ENCODE measurements around the gene OR8K5. TPM values are rescaled to one million over a fixed set of nuclear protein-coding genes. Genes with fewer than 3 reads are reported as not detected.
"Not testable (repeated sequence)": the region's sequence is repeated elsewhere in the genome, so short reads cannot be mapped to it uniquely, and the experiment has no call there.

The OR8K5 gene
- not detected for polyA plus RNA-seq (ENCODE audit: insufficient read length in 3 of 3)
- long read RNA-seq, donor 1, result 0 reads
- long read RNA-seq, donor 2, result 0 reads
- long read RNA-seq, donor 3, result 0 reads
- long read RNA-seq, donor 4, result 0 reads
- long read RNA-seq, donor 5, result 0 reads
- long read RNA-seq, donor 6, result 0 reads
- long read RNA-seq, donor 7, result 0 reads
- long read RNA-seq, donor 8, result 0 reads
- long read RNA-seq, donor 9, result 0 reads
- long read RNA-seq, donor 10, result 0 reads
- long read RNA-seq, donor 11, result 0 reads
- long read RNA-seq, donor 12, result 0 reads
- long read RNA-seq, donor 13, result 0 reads
- long read RNA-seq, donor 14, result 0 reads
- long read RNA-seq, donor 15, result 0 reads
- long read RNA-seq, donor 16, result 0 reads

- DNase-seq, result no peak
These were observed at the start of gene OR8K5 for GRCh38 chr11:56160217-56160616. TSS of gene OR8K5 (minus strand) at chr11:56160317. CDS start at chr11:56160317, 0 bp downstream.

GRCh38 chr11:56207790-56208189 lies 47.7 kb upstream of the OR8K5 start:
- DNase-seq, result no peak

- no peak for DNase-seq
These were observed 37.2 kb upstream of the OR8K5 start for GRCh38 chr11:56197367-56197766.

GRCh38 chr11:56196705-56197104 lies 36.6 kb upstream of the OR8K5 start:
- DNase-seq, result no peak

GRCh38 chr11:56188602-56189001 lies 28.5 kb upstream of the OR8K5 start:
- DNase-seq, result no peak

- DNase-seq, result no peak
These were observed 23.3 kb upstream of the OR8K5 start for GRCh38 chr11:56183459-56183858.

GRCh38 chr11:56176318-56176717 lies 16.2 kb upstream of the OR8K5 start, which contains the start of gene OR5J2:
TSS of gene OR5J2 (plus strand) at chr11:56176618. CDS start at chr11:56176618, 0 bp downstream.
- no peak for DNase-seq

GRCh38 chr11:56172256-56172830 lies 12.2 kb upstream of the OR8K5 start:
- DNase-seq, result no peak

- no peak for DNase-seq
These were observed 3.7 kb upstream of the OR8K5 start for GRCh38 chr11:56163804-56164203.

- no peak for DNase-seq
These were observed 7.8 kb downstream of the OR8K5 start for GRCh38 chr11:56152333-56152732.

GRCh38 chr11:56151376-56151775 lies 8.7 kb downstream of the OR8K5 start:
- no peak for DNase-seq

GRCh38 chr11:56143681-56144080 lies 16.4 kb downstream of the OR8K5 start:
- DNase-seq, result not testable (repeated sequence)

GRCh38 chr11:56140151-56140661 lies 19.9 kb downstream of the OR8K5 start, which contains the start of gene OR8J3:
TSS of gene OR8J3 (minus strand) at chr11:56140201. CDS start at chr11:56137718, 2,483 bp downstream.
- no peak for DNase-seq

GRCh38 chr11:56122073-56122472 lies 38.0 kb downstream of the OR8K5 start, which contains the start of gene OR8H3:
TSS of gene OR8H3 (plus strand) at chr11:56122373. CDS start at chr11:56122373, 0 bp downstream.
- DNase-seq, result no peak

Other genes with a start within 250 kb of the OR8K5 start
- gene OR5W2, start 245.7 kb downstream of the OR8K5 start, polyA plus RNA-seq (ENCODE audit: insufficient read length in 3 of 3), result not detected
- gene OR5I1, start 223.9 kb downstream of the OR8K5 start, polyA plus RNA-seq (ENCODE audit: insufficient read length in 3 of 3), result not detected
- not detected for gene OR10AG1, start 190.4 kb downstream of the OR8K5 start, polyA plus RNA-seq (ENCODE audit: insufficient read length in 3 of 3)
- gene OR5F1, start 165.7 kb downstream of the OR8K5 start, polyA plus RNA-seq (ENCODE audit: insufficient read length in 3 of 3), result not detected
- under 1 TPM in 2 of 3 donors, not detected in 1; 0.06 to 0.09 TPM for gene OR5AS1, start 132.7 kb downstream of the OR8K5 start, polyA plus RNA-seq (ENCODE audit: insufficient read length in 3 of 3)
- not detected for gene OR8I2, start 67.0 kb downstream of the OR8K5 start, polyA plus RNA-seq (ENCODE audit: insufficient read length in 3 of 3)
- gene OR8H2, start 56.6 kb downstream of the OR8K5 start, polyA plus RNA-seq (ENCODE audit: insufficient read length in 3 of 3), result under 1 TPM in 1 of 3 donors, not detected in 2; 0.05 TPM
- not detected for gene OR8H3, start 37.9 kb downstream of the OR8K5 start, polyA plus RNA-seq (ENCODE audit: insufficient read length in 3 of 3)
- not detected for gene OR8J3, start 20.1 kb downstream of the OR8K5 start, polyA plus RNA-seq (ENCODE audit: insufficient read length in 3 of 3)
- not detected for gene OR5J2, start 16.3 kb upstream of the OR8K5 start, polyA plus RNA-seq (ENCODE audit: insufficient read length in 3 of 3)
- not detected for gene OR5T2, start 73.9 kb upstream of the OR8K5 start, polyA plus RNA-seq (ENCODE audit: insufficient read length in 3 of 3)
- gene OR5T3, start 91.9 kb upstream of the OR8K5 start, polyA plus RNA-seq (ENCODE audit: insufficient read length in 3 of 3), result not detected
- not detected for gene OR5T1, start 113.8 kb upstream of the OR8K5 start, polyA plus RNA-seq (ENCODE audit: insufficient read length in 3 of 3)
- gene OR8H1, start 131.9 kb upstream of the OR8K5 start, polyA plus RNA-seq (ENCODE audit: insufficient read length in 3 of 3), result not detected
- gene OR8K3, start 154.8 kb upstream of the OR8K5 start, polyA plus RNA-seq (ENCODE audit: insufficient read length in 3 of 3), result not detected
- gene OR8K1, start 185.7 kb upstream of the OR8K5 start, polyA plus RNA-seq (ENCODE audit: insufficient read length in 3 of 3), result not detected
- not detected for gene OR8J1, start 194.0 kb upstream of the OR8K5 start, polyA plus RNA-seq (ENCODE audit: insufficient read length in 3 of 3)
- gene OR8U1, start 215.3 kb upstream of the OR8K5 start, polyA plus RNA-seq (ENCODE audit: insufficient read length in 3 of 3), result not detected